ENCODE measurements around the gene WWC2. TPM values are rescaled to one million over a fixed set of nuclear protein-coding genes. Genes with fewer than 3 reads are reported as not detected.

The WWC2 gene
- total RNA-seq, 1 experiment from 2014 or later, result 126 TPM

DNA sequence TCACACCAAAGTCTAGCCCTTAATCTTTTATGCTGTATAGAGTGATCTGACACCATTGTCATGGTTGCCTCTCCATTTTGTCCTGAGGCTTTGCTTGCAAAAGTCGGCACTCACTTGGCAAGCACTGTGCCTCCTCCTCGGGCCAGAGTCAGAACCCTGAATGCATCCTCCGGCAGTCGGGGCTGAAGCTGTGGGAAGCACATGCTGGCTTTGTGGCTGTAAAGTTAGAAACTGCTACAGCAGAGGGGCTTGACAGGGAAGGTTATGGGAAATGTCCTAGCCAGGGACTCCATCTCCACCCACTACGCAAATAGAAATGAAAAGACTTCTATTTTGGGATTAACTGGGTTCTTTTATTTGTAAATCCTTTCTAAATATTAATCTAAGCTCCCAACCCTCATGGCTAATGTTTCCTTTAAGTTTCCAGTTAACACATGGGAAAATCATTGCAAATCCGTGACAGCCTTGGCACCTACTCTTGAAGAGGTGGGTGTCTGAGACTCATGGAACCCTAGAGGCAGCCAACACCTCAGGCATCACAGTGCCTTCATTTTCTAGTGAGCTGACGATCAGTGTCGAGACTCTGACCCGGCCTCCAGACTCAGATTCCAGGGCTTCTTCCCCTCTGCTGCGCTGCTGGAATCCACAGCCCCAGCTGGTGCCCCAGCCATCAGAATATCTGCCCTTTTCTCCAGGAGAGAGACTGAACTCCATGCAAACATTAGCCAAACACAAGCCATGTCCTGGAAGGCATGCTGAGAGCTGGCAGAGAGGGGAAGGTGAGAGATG lies 231.1 kb downstream of the WWC2 start (continued):
- TF ChIP-seq PRDM15 (CRISPR knock-in tag; IDR thresholded peaks at IDR 0.05), result no peak
- TF ChIP-seq GABPB1 (CRISPR knock-in tag; IDR thresholded peaks at IDR 0.05), result no peak
- no peak for TF ChIP-seq ZNF138 (CRISPR knock-in tag; conservative IDR thresholded peaks at IDR 0.05)
- no peak for TF ChIP-seq ZNF512 (CRISPR knock-in tag; IDR thresholded peaks at IDR 0.05; ENCODE audit: borderline replicate concordance)
- no peak for TF ChIP-seq JAZF1 (CRISPR knock-in tag; IDR thresholded peaks at IDR 0.05)
- TF ChIP-seq, protein P1, sequence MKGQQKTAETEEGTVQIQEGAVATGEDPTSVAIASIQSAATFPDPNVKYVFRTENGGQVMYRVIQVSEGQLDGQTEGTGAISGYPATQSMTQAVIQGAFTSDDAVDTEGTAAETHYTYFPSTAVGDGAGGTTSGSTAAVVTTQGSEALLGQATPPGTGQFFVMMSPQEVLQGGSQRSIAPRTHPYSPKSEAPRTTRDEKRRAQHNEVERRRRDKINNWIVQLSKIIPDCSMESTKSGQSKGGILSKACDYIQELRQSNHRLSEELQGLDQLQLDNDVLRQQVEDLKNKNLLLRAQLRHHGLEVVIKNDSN (CRISPR knock-in tag; IDR thresholded peaks at IDR 0.05), result no peak
- no peak for TF ChIP-seq CDX4 (CRISPR knock-in tag; IDR thresholded peaks at IDR 0.05; ENCODE audit: borderline replicate concordance)

DNA sequence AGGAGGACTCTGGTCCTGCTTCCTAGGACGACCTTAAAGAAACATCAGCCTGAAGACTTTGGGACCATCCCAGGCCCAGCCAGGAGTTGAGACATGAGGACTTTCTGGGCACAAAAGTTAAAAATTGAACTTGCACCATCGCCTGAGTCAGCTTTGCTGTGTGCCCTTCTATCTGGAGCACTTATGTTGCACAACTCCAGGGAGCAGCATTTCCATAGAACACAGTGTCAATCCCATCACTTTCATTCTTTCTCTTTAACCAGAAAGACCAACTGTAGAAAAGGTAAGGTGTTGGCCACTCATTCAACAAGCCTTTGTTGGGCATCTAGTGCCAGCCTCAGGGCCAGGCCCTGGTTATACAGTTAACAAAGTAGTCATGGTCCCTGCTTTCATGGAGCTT lies 231.8 kb downstream of the WWC2 start:
- ATAC-seq (no peak), DNase-seq (ENCODE audit: low spot score) (no peak)
- ChIA-PET POLR2A (no interaction called here), CTCF (interaction anchor here (0.6 to 1.1 kb wide), 2 partner anchors 51 to 76 kb away, joined by 3 to 4 read pairs; no protein-coding TSS in a partner anchor)
- H3K4me1 Mint-ChIP-seq, result peaks cover 4% of the 10 kb centered on the region; the same call in 1 of the 2 replicates
- H3K27me3 Mint-ChIP-seq (ENCODE audit: low read depth), result no peaks in the 10 kb centered on the region
- peaks cover 17% of the 10 kb centered on the region for H3K36me3 Mint-ChIP-seq
- H3K9me3 Mint-ChIP-seq, result peaks cover 21% of the 10 kb centered on the region
- TF ChIP-seq RELA (CRISPR knock-in tag; IDR thresholded peaks at IDR 0.05; ENCODE audit: borderline replicate concordance) (no peak), HMGA2 (CRISPR knock-in tag; IDR thresholded peaks at IDR 0.05) (no peak), NFE2L1 (CRISPR knock-in tag; IDR thresholded peaks at IDR 0.05) (no peak), JAZF1 (CRISPR knock-in tag; IDR thresholded peaks at IDR 0.05) (no peak), NFATC4 (CRISPR knock-in tag; IDR thresholded peaks at IDR 0.05) (no peak), TEAD4 (CRISPR knock-in tag; IDR thresholded peaks at IDR 0.05) (no peak), FOXK1 (CRISPR knock-in tag; IDR thresholded peaks at IDR 0.05) (no peak), ZNF263 (CRISPR knock-in tag; IDR thresholded peaks at IDR 0.05; ENCODE audit: low read depth) (no peak), CTCF (IDR thresholded peaks at IDR 0.05) (no peak), PRRX2 (CRISPR knock-in tag; IDR thresholded peaks at IDR 0.05) (no peak), TCF7 (CRISPR knock-in tag; IDR thresholded peaks at IDR 0.05; ENCODE audit: low read depth) (no peak), FOXP1 (CRISPR knock-in tag; IDR thresholded peaks at IDR 0.05; ENCODE audit: borderline replicate concordance) (no peak), ZNF396 (CRISPR knock-in tag; IDR thresholded peaks at IDR 0.05; ENCODE audit: borderline replicate concordance) (no peak), ZNF671 (CRISPR knock-in tag; IDR thresholded peaks at IDR 0.05) (no peak), FOXP4 (CRISPR knock-in tag; IDR thresholded peaks at IDR 0.05) (no peak), E2F4 (CRISPR knock-in tag; IDR thresholded peaks at IDR 0.05; ENCODE audit: borderline replicate concordance, low read depth) (no peak), GABPB1 (CRISPR knock-in tag; IDR thresholded peaks at IDR 0.05) (no peak), SMAD4 (CRISPR knock-in tag; IDR thresholded peaks at IDR 0.05) (no peak), CREB1 (CRISPR knock-in tag; IDR thresholded peaks at IDR 0.05) (no peak)
- H3K4me3 Mint-ChIP-seq, result no peak overlapping the region
- no peak overlapping the region for H3K27ac Mint-ChIP-seq
